OCI-M1 (cell line): ENCODE data around the gene RCOR1.
"Not testable (repeated sequence)": the region's sequence is repeated elsewhere in the genome, so short reads cannot be mapped to it uniquely, and the experiment has no call there.

Source experiments
- DNase-seq: peaks from one replicate; lab custom pipeline; 2025; lab: John Stamatoyannopoulos, UW

RCOR1 gene

DNA sequence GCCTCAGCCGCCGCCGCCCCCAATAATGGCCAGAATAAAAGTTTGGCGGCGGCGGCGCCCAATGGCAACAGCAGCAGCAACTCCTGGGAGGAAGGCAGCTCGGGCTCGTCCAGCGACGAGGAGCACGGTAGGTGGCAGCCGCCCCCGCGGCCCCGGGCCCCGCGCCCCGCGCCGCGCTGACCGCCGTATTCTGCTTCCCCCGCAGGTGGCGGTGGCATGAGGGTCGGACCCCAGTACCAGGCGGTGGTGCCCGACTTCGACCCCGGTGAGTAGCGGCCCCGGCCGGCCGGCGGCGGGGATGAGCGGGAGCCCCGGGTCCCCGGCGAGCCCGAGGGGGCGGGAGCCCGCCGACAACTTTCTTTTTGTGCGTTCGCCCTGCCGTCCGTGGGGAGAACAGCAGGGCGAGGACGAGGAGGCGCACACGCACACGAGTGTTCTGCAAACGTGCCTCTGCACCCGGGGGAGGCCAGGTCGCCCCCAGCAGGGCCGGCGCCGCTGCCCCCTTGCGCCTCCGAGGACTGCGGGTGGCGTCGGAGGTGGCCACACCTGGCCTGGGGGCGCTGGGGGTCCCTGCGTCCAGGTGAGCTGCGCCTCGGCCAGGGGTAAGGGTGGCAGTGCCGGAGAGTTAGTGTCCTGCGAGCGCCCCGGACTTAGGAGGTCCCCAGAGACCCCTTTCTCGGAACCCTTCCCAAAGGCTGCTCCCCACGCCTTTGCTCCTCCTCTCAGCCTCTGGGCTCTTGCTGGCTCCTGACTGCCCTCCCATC lies 794 bp downstream of the RCOR1 start:
- DNase-seq, result peak; percentile 65

DNA sequence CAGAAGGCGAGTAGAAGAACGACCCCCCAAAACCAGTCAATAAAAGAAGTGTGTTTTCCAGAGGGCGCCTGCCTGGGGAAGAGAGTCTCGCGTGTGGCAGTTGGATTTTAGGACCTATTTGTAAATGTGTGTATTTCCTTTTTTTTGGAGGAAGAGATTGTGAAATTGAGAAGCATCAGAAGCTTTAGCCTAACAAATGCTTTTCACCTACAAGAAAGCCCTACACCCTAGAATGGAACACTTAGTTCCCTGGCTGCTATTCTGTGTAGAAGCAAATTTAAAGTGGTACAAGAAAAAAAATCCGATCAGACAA lies 1.3 kb downstream of the RCOR1 start:
- DNase-seq, result peak; percentile 43

DNA sequence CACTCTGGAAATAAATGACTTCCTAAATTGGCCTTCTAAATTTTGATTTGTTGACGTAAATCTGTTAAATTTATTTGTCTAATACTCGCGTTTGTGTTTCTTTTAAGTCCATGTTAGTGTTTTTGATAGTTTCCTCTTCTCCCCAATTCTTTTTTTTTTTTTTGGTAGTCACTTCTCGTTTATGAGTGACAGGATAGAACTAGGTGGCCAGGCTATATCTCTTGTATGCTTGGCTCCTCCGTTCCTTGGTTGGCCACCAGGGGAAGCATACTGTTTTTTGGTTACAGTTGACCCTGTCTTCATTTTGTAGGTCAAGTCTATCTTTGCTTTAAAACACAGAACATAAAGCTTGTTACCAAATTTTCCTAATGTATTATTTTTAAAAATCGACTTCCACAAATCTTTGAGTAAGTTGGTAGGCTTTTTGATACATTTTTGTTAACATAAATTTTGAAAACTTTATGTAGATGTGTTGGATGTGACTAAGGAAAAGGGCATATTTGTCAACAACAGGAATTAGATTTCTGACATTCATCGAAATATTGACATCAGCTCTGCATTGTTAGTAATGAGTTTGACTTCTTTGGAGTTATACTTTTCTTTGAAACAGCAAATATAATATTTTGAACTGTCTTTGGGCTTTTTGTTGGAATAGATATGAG lies 2.2 kb downstream of the RCOR1 start:
- DNase-seq, result peak; percentile 87

DNA sequence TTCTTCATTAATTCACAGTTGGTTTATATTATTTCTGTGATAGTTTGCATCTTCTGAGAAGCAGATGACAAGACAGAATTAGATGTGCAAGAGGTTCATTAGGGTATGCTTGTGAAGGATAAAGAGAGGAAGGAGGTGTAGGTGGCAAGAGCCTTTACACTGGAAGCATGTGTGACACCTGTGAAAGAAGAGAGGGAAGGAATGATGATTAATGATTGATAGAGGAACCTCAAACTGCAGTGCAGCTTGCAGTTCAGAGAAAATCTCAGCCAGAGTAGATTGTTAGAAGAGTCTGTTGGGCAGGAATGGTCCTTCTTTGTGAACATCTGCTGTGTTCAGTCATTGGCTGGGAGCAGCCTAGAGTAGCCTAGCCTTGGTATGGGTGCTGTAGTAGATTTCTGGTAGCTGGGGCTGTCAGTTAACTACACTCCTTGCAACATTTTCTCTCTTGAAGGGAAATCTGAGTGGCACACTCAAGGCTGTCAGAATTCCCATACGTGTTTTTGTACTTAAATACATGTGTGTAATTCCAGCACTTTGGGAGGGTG lies 9.0 kb downstream of the RCOR1 start:
- no peak for DNase-seq

DNA sequence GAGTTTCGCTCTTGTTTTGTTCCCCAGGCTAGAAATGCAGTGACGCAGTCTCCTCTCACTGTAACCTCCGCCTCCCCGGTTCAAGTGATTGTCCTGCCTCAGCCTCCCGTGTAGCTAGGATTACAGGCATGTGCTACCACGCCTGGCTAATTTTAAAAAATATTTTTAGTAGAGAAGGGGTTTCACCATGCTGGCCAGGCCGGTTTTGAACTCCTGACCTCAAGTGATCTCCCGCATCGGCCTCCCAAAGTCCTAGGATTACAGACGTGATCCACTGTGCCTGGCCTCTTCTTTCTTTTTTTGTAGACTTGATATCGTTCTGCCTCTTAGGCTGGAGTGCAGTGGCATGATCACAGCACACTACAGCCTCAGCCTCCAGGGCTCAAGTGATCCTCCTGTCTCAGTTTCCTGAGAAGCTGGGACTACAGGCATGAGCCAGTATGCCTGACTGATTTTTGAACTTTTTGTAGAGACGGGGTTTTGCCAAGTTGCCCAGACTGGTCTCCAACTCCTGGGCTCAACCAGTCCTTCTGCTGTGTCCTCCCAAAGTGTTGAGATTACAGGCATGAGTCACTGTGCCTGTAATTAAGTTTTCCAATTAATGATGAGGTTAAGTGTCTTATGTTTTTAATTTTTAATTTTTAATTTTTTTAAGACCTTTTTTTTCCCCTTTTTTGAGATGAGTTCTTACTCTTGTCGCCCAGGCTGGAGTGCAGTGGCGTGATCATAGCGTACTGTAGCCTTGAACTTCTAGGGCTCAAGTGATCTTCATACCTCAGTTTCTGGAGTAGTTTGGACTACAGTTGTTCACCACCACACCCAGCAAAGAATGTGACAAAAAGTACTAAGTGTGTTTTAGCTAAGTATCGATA lies 10.2 kb downstream of the RCOR1 start:
- no peak for DNase-seq

DNA sequence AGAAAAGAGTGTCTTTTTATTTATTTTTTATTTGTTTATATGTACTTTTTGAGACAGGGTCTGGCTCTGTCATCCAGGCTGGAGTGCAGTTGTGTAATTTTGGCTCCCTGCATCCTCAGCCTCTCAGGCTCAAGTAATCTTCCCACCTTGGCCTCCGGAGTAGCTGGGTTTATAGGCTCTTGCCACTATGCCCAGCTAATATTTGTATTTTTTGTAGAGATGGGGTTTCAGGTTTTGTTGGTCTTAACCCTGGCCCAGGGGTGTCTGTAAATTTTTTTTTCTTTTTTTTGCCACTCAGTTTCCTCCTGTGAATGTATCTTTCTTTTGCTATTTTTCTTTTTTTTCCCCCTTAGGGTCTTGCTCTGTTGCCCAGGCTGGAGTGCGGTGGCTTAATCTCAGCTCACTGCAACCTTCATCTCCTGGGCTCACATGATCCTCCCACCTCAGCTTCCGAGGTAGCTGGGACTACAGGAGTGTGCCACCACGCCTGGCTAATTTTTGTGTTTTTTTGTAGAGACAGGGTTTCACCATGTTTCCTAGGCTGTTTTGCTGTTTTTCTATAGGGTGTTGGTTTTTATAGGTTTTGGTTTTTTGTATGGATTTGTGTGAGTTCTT lies 11.0 kb downstream of the RCOR1 start:
- DNase-seq, result no peak

DNA sequence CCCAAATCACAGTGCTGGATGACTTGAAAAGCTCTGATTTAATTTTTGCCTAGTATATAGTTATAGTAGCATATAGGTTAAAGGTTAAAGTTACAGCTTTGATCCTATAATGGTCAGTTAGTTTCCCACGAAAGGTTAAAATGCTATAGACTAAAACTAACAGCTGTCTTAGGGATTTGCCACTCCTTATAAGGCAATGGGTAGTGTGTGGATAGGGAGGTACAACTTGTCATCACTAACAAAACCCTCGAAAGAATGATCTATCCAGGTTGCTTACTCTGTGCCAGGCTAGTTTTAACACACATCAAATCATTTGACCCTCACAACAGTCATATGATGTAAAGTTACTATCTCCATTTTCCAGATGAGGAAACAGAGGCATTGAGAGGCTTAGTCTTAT lies 11.7 kb downstream of the RCOR1 start:
- no peak for DNase-seq

DNA sequence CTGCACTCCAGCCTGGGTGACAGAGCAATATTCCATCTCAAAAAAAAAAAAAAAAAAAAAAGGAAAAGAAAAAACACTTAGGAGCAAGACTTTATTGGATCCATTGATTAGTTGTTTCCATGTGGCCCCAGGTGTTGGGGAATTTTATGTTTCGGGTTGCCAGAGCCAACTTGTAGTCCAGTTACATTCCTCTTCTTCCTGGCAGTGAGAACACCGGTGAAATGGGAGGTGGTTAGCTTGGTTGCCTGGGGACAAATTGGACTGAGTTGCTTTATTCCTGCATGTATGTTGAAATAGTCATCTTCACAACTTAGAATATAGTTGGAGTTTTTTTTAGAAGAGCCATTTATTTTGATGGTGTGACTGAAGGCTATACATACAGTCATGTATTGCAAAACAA lies 12.6 kb downstream of the RCOR1 start:
- DNase-seq, result no peak

DNA sequence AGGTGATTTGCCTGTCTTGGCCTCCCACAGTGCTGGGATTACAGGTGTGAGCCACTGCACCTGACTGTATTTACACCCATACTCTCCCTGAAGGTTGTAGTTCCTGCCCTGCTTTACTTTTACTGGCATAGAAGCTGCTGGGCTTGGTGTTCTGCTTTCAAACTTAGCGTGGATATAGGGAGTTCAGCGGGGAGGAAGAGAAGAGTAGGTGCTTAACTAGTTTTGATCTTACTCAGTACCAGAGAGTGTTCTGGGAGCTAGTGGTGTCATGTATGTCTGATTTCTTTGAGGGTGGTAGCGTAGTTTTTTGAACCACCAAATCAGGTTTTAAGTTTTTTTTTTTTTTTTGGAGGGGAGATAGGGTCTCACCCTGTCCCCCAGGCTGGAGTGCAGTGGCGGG lies 13.8 kb downstream of the RCOR1 start:
- no peak for DNase-seq

DNA sequence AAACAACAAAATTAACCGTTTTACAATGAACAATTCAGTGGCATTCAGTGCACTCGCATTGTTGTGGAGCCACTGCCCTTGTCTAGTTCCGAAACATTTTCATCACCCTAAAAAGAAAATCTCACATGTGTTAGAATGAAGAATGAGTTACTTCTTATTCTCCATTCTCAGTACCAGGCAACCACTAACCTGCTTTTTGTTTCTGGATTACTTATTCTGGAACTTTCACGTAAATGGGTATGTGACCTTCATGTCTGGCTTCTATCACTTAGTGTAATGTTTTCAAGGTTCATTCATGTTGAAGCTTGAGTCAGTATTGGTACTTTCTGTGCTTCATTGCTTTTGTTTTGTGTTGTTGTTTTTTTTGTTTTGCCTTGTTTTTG lies 15.6 kb downstream of the RCOR1 start:
- DNase-seq, result no peak

DNA sequence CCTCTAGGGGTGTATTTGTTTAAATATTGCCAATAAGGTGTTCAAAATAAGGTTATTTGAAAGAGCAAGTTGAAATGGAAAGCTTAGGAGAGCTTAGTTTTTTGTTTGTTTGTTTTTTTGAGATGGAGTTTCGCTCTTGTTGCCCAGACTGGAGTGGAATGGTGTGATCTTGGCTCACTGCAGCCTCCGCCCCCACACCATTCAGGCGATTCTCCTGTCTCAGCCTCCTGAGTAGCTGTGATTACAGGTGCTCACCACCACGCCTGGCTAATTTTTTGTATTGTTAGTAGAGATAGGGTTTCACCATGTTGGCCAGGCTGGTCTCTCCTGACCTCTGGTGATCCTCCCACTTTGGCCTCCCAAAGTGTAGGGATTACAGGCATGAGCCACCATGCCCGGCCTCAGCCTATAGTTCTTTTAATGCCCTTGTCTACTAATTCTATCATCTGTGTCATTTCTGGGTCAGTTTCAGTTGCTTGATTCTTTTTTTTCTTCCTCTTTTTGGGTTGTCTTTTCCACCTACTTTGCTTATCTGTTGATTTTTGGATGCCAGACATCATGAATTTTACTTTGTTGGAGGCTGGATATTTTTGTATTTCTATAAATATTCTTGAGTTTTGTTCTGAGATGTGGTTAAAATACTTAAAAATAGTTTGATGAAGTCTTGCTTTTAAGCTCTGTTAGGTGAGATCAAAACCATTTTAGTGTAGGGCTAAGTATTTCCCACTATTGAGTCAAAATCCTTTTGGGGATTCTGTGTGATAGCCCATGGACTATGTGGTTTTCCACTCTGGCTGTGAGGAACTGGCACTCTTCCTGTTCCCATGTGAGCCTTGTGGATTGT lies 18.7 kb downstream of the RCOR1 start:
- peak; percentile 57 for DNase-seq

DNA sequence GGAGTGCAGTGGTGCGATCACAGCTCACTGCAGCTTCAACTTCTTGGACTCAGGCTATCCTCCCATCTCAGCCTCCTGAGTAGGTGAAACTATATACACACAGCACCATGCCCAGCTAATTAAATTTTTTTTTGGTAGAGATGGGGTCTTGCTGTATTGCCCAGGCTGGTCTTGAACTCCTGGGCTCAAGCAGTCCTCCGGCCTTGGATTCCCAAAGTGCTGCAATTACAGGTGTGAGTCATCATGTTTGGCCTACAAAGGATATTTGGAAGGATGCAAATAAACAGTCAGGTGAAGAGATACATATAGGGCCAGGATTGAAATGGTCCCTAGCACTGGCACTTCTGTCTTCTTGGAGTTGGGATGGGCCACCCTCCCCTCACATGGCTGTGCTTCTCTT lies 23.9 kb downstream of the RCOR1 start:
- no peak for DNase-seq

DNA sequence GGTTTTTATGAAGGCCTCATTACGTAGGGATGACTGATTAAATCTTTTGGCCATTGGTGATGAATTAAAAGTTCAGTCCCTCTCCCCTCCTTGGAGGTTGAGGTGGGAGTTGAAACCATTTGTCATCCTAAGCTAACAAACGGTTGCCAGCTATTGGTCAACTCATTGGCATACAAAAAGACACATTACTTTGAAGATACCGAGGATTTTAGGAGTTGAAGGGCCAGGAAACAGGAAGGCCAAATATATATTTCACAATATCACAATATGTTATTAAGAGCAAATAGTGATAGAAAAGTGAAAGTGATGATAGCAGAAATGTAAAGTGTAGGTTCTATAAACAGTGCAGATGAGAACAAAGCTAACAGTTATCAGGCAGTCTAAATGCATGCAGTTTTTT lies 24.4 kb downstream of the RCOR1 start:
- DNase-seq, result no peak

DNA sequence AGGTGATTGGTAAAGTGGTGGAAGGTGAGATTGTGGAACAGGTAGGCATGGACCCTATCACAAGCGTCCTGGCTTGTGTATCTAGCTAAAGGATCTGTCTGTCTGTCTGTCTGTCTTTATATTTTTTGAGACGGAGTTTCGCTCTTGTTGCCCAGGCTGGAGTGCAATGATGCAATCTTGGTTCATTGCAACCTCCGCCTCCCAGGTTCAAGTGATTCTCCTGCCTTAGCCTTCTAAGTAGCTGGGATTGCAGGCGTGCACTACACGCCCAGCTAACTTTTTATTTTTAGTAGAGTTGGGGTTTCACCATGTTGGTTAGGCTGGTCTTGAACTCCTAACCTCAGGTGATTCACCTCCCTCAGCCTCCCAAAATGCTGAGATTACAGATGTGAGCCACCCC lies 26.6 kb downstream of the RCOR1 start:
- not testable (repeated sequence) for DNase-seq

DNA sequence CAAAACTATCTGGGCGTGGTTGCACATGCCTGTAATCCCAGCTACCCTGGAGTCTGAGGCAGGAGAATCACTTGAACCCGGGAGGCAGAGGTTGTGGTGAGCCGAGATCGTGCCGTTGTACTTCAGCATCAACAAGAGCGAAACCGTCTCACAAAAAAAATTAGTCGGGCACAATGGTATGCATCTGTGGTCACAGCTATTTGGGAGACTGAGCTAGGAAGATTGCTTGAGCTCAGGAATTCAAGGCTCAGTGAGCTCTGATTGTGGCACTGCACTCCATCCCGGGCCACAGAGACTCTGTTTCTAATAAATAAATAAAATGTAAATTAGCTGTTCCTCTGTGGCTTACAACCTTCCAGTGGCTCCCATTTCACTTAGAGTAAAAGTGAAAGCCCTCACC lies 28.0 kb downstream of the RCOR1 start:
- DNase-seq, result no peak

DNA sequence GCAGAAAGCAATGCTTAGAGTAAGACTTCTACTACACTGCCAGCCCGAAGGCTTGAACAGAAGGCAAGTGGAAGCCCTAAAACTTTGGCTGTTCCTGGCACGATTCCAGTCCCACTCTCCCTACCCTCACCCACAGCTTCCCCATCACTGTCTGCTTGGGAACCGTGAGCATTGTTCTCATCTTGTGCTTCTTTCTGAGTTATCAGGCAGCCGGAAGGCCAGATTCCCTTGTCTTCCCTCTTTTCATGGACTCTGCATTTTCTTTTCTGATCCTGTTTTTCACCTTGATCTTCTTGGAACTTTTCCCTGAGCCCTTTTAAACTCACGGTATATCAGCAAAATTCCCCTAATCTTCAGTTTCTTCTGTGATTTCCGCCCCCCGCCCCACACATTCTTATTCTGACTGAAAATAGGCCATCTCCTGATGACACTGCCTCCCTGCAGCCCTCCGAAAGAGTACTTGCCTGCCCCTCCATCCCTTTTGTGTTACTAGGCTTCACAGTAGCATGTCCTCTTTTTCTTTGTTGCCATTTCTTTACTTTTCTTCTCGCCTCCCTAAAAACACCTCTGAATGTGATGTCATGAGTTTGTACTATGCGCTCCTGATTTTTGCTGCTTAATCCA lies 29.9 kb downstream of the RCOR1 start:
- peak; percentile 11 for DNase-seq

DNA sequence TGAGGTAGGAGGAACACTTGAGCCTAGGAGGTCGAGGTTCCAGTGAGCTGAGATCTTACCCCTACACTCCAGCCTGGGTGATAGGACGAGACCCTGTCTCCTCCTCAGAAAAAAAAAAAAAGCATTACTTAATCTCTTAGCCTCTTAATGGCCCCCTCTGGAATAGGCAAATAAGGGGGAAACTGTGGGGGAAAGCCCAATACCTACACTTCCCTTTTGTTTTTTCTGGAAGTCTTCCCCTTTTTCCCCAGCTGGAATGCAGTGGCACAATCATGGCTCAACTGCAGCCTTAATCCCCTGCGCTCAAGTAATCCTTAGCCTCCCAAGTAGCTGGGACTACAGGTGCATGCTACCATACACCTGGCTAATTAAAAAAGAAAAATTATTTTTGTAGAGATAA lies 32.2 kb downstream of the RCOR1 start:
- DNase-seq, result no peak

DNA sequence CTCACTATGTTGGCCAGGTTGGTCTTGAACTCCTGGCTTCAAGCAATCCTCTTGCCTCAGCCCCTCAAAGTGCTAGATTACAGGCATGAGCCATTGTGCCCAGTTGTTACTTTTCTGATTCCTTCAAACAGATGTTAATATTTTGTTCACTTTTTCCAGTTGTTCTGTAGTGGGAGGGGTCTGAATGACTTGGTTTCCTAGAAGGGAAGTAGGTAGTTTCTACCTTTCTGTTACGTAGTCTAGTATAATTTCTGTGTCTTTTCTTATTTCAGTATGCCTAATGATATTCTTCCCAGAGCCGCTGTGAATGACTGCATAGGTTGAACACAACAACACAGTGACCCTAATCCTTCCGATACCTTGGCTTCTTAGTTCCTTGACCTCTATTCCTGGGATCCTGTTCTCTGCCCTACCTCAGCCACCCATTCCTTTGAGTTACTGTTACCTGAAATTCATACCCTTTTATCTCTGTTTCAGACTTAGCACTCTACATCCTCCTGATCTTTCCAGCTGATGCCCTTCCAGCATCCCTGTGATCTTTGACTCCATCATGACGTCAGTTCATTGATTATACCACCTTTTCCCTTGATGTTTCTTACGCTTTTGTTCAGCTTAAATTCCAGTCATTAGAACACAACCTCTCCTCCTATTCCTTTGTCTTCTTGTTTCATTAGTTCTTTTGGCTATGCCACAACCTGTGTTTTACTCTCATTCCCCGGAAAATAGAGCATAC lies 33.3 kb downstream of the RCOR1 start:
- no peak for DNase-seq

DNA sequence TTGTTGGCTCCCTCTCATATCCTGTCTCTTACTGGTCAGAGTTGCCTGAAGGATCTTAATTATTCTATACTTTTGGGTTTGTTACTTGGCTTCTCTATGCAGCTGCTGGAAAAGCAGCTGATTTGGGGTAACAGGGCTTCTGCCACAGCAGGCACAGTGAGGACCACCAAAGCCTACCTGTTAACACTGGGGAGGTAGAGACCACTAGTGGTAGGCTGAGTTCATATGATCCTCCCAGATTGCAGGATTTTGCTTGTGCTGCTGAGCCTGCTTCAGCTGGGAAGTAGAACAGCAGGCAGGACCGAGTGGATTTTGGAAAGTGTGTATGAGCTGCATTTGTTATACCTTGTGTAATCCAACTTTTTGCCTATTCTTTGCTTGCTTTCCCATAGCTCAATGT lies 34.1 kb downstream of the RCOR1 start:
- no peak for DNase-seq

DNA sequence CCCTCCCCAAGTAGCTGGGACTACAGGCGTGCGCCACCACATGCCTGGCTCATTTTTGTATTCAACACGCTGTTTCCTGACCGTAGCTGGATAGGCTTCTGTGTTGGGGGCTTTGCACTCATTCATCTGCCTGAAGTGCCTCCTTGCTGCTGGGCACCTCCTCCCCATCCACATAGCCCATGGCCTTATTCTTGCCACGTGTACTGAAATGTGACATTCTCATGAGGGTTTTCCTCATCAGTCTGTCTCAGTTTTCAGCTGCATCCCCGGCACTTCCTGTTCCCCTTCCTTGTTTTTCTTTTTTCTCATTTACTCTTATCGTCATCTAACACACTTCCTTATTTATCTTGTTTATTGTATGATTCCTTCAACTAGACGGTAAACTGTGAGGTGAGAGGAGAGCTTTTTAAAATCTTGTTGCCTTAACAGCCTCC lies 36.6 kb downstream of the RCOR1 start:
- peak; percentile 56 for DNase-seq
